DND-41 (cell line): ENCODE results near the gene ANKK1.

Source experiments
- ATAC-seq: fragments of 200-7000 bp; cut with Tn5 transposase; 3 replicates; pipeline ENCODE4 v1.9.1; 2021; ENCODE audit warnings: low read depth; ENCODE audit not compliant: insufficient read depth
- DNase-seq: peaks from one replicate; pipeline ENCODE4 v3.0.0-alpha.2; 2020
- H2AFZ ChIP-seq: 2 replicates; pipeline ENCODE4 v1.6.0; 2012; ENCODE audit warnings: low read depth, low read length
- H3K27ac ChIP-seq: 2 replicates; pipeline ENCODE4 v1.5.1; 2012; ENCODE audit warnings: low read length, inconsistent platforms
- H3K27me3 ChIP-seq: fragments of 200-600 bp; sonication (generic); 2 replicates; pipeline ENCODE4 v1.6.0; 2012; ENCODE audit warnings: low read length, mild to moderate bottlenecking, inconsistent platforms; ENCODE audit not compliant: insufficient read depth, poor library complexity
- H3K36me3 ChIP-seq: 2 replicates; pipeline ENCODE4 v1.5.1; 2012; ENCODE audit warnings: low read length, inconsistent platforms; ENCODE audit not compliant: insufficient read depth
- H3K4me1 ChIP-seq: 2 replicates; pipeline ENCODE4 v1.5.1; 2012; ENCODE audit warnings: mild to moderate bottlenecking, low read length; ENCODE audit not compliant: insufficient read depth
- H3K4me2 ChIP-seq: 2 replicates; pipeline ENCODE4 v1.6.0; 2012; ENCODE audit warnings: mild to moderate bottlenecking, moderate library complexity, low read length, inconsistent platforms; ENCODE audit not compliant: insufficient read depth
- H3K4me3 ChIP-seq, 2 experiments: fragments of 200-600 bp in 1 of 2; shearing (Covaris generic) in 1 of 2; 2 replicates each; pipeline ENCODE4 v1.5.1; 2012 to 2016; ENCODE audit warnings: inconsistent platforms in 2 of 2, low read length in 2 of 2, mild to moderate bottlenecking in 2 of 2, low read depth in 1 of 2, moderate library complexity in 1 of 2
- H3K79me2 ChIP-seq: 2 replicates; pipeline ENCODE4 v1.6.0; 2012; ENCODE audit warnings: low read length, inconsistent platforms; ENCODE audit not compliant: insufficient read depth
- H3K9ac ChIP-seq: 2 replicates; pipeline ENCODE4 v1.6.0; 2012; ENCODE audit warnings: low read depth, mild to moderate bottlenecking, inconsistent platforms, low read length, moderate library complexity
- H3K9me3 ChIP-seq: 2 replicates; pipeline ENCODE4 v1.5.1; 2012; ENCODE audit warnings: low read length, moderate library complexity, mild to moderate bottlenecking, inconsistent platforms; ENCODE audit not compliant: insufficient read depth, severe bottlenecking
- H4K20me1 ChIP-seq: 2 replicates; pipeline ENCODE4 v1.6.0; 2012; ENCODE audit warnings: low read length; ENCODE audit not compliant: insufficient read depth
- CTCF ChIP-seq: IDR thresholded peaks from 2 replicates; pipeline ENCODE4 v1.5.1; 2012; ENCODE audit warnings: borderline replicate concordance, low read length, moderate library complexity, mild to moderate bottlenecking; ENCODE audit not compliant: poor library complexity, severe bottlenecking; ENCODE audit errors: extremely low read depth
- EZH2 ChIP-seq: IDR thresholded peaks from 3 replicates; pipeline ENCODE4 v1.6.1; 2012; ENCODE audit warnings: borderline replicate concordance, low read depth, mild to moderate bottlenecking, moderate library complexity, low read length, inconsistent platforms; ENCODE audit not compliant: severe bottlenecking

ANKK1 gene

DNA sequence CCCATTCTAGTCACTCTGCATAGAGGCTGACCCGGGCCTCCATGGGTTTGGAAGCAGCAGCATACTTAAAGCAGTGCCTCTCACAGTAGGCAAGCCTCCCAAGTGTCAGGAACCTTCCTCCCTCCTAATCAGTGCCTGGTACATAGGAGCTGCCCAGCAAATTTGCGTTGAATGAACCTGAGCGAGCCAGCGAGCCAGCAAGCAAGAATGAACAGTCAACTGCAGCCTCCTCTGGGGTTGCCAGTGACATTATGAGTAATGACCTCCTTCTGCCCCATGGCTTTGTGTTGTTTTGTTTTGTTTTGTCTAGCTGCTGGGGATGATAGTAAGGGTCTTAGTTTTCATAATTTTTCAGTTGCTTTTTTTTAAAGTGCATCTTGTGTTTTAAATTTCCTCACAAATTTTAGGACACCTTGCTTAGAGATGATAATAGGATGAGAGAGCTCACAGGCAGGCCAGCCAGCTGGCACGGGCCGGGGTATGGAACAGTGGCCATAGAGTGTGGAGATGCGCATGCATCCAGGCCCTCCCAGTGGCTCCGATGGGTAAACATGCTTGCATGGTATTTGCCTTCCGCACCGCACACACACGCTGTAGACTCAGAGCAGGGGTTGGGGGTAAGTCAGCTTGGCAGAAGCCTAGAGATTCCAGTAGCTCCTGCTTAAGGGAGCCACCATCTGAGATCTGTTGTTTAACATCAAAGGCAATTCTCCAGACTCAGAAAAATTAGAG lies 37.1 kb upstream of the ANKK1 start:
- Histone ChIP-seq H4K20me1 (no peaks in the 10 kb centered on the region), H3K9me3 (no peaks in the 10 kb centered on the region), H2AFZ (no peak overlapping the region), H3K4me1 (no peaks in the 10 kb centered on the region), H3K27ac (no peak overlapping the region), H3K9ac (no peak overlapping the region), H3K27me3 (peaks cover 4% of the 10 kb centered on the region), H3K36me3 (no peaks in the 10 kb centered on the region), H3K4me2 (no peak overlapping the region), H3K4me3 (no peak overlapping the region), H3K79me2 (no peaks in the 10 kb centered on the region)
- no peak for ATAC-seq
- no peak for DNase-seq
- no peak for TF ChIP-seq CTCF
- no peak for TF ChIP-seq EZH2

GRCh38 chr11:113351068-113351450 lies 36.5 kb upstream of the ANKK1 start:
- no peak for DNase-seq
- ATAC-seq, result no peak
- no peak overlapping the region for H3K4me2 ChIP-seq
- no peaks in the 10 kb centered on the region for H3K9me3 ChIP-seq
- H3K4me1 ChIP-seq, result no peaks in the 10 kb centered on the region
- H3K9ac ChIP-seq, result no peak overlapping the region
- no peak overlapping the region for H3K27ac ChIP-seq
- H4K20me1 ChIP-seq, result no peaks in the 10 kb centered on the region
- no peaks in the 10 kb centered on the region for H3K36me3 ChIP-seq
- no peaks in the 10 kb centered on the region for H3K79me2 ChIP-seq
- TF ChIP-seq CTCF (no peak), EZH2 (no peak)
- no peak overlapping the region for H2AFZ ChIP-seq
- peaks cover 4% of the 10 kb centered on the region for H3K27me3 ChIP-seq
- no peak overlapping the region for H3K4me3 ChIP-seq

DNA sequence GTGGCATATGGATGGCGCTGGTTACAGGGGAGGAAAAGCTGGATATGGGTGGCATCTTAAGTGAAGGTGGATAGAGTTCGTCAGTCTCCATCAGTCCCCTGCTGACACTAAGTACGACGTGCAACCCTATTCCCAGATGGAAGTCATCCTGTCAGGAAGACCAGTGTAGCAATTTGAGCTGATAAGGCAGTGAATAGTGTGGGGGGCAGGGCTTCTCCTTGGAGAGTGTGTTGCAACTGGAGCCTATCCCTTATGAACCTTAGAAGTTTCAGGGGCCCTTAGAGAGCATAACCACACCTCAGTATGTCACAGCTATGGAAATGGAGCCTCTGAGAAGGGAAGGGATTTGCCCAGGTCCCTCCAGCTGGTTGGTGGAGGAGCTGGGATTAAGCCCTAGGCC lies 36.1 kb upstream of the ANKK1 start:
- TF ChIP-seq CTCF (no peak), EZH2 (no peak)
- no peak overlapping the region for H3K4me2 ChIP-seq
- peaks cover 4% of the 10 kb centered on the region for H3K27me3 ChIP-seq
- no peak overlapping the region for H2AFZ ChIP-seq
- no peak overlapping the region for H3K9ac ChIP-seq
- no peaks in the 10 kb centered on the region for H3K36me3 ChIP-seq
- no peaks in the 10 kb centered on the region for H3K4me1 ChIP-seq
- DNase-seq, result no peak
- peaks cover 2% of the 10 kb centered on the region for H3K9me3 ChIP-seq
- H3K27ac ChIP-seq, result no peak overlapping the region
- H3K4me3 ChIP-seq, result no peak overlapping the region
- H3K79me2 ChIP-seq, result no peaks in the 10 kb centered on the region
- ATAC-seq, result no peak
- no peaks in the 10 kb centered on the region for H4K20me1 ChIP-seq
